Left renal cortex interstitium (tissue), 4 donors: ENCODE results near the gene EXTL2. TPM values are rescaled to one million over a fixed set of nuclear protein-coding genes. Genes with fewer than 3 reads are reported as not detected.
"Not testable (repeated sequence)": the region's sequence is repeated elsewhere in the genome, so short reads cannot be mapped to it uniquely, and the experiment has no call there.

Source experiments
- DNase-seq, 4 donors: peaks; one replicate each; pipeline ENCODE4 v3.0.0-alpha.2; 2013; ENCODE audit warnings: low read depth in 4 of 4, low spot score in 2 of 4, missing footprints in 1 of 4
- polyA plus RNA-seq, 4 donors: library from polyadenylated mRNA; unstranded; fragments of 120-200 nt; gene quantifications; one replicate each; pipeline ENCODE4 v1.2.1, GENCODE V29; 2013; ENCODE audit not compliant: insufficient read length in 4 of 4

EXTL2 gene
- polyA plus RNA-seq, 4 donors = 63.9 to 67.2 (median 64.5) TPM

DNA sequence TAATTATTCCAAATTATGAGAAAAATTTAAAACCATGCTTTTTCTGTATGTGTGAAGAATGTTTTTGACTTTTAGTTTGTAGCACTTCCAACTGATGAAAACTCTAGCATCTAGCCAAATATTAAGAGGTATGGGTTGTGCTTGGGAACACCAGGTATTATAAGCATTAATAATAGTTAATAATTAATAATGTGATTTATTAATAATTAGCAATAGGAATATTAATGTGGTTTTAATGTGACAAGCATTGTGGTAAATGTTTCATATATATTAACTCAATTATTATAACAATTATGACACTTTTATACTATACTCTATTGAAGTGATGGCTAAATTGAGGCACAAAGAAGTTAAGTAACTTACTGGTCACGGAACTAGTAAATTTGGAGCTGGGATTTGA is 9.1 kb upstream of the EXTL2 start:
- DNase-seq = no peak

DNA sequence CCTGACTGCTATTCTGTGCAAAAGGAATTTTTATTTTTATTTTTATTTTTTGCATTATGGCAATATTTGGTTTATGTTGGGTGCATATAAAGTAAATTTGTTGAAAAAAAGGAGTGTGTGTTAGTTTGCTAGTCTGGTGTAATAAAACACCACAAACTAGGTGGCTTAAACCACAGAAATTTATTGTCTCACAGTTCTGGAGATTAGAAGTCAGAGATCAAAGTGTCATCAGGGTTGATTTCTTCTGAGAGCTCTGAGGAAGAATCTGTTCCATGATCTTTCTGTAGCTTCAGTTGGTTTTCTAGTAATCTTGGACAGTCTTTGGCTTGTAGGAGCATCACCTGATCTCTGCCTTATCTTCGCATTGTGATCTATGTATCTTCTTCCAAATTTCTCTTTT is 7.7 kb upstream of the EXTL2 start:
- DNase-seq = no peak

DNA sequence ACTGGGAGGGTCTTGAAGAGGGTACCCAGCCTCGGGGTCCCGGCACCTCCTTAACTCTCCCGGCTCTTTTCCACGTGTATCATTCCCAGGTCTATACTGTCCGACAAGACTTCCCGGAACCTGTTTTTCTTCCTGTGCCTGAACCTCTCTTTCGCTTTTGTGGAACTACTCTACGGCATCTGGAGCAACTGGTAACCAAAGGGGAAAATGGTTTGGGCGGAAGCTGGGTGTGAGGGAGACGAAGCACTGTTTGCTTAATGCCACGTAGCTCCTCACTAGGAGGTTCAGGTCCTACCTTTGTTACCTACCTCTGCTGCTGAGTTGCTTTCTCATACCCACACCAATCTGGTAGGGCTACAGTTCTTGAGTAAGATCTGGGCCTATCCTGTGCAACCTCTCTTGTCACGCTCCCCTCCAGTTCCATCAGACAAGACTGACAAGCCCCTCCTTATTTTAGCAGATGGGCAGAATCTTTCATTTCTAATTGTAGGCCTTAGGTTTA is 1.9 kb upstream of the EXTL2 start:
- peak; percentile 24 to 34 (median 30) for DNase-seq

DNA sequence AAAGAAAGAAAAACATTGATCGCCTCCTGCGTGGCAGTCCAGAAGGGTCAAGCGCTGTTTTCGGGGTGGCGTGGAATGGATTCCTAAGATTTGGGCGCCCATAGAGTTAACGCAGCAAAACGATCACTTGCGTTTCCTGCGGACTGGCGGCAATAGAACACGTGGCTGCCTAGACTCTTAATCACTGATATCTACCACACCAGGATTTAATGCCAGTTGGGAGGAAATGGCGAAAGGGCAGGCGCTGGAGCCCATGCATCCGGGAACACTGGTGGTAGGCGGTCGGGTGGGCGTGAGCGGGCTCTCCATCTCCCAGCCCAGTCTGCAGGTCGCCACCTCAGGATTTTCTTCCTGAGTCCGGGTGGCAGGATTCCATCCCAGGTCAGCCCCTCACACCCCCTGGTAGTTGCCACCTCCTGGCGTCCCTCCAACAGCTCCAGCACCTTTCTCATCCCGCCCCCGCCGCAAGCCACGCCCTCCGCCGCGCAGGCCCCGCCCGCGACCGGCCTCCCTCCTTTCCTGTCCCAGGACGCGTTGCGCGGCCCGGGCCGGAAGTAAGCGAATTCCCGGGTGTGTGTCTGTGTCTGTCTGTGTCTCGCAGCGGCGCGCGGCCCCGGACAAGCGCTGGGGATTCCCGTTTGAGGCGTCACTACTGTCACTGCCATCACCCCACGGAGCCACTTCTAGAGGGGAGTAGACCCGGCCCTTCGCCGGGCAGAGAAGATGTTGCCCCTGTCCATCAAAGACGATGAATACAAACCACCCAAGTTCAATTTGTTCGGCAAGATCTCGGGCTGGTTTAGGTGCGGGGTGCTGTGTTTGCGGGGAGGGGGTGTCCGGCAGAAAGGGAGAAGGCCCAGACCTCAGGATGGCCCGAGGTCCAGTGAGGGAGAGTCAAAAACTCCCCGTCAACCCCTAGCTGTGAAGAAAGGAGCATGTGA is 1.2 kb upstream of the EXTL2 start, which contains the start of gene SLC30A7:
Gene SLC30A7 (plus strand): TSS at position 551 of the 941 bp plus-strand sequence. CDS start 173 bp downstream, at position 724.
- DNase-seq = peak; percentile 73 to 86 (median 82)

DNA sequence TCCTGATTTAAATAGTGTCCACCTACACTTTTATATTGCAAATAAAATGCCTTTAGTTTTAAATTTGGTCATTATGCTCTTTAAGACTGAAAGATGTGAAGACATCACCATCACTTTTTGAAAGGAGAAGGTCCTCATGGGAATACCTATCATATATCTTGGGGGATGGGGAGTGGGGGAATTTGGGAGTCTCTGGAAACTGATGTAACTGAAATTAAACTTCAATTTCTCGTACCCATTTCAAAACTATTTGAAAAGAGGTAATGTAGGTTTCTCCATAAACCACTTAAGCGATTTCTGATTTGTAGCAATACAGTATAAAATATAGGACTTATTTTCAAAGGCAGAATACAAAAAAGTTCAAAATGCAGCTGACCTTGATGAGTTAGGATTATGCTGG is 924 bp downstream of the EXTL2 start:
- no peak for DNase-seq

DNA sequence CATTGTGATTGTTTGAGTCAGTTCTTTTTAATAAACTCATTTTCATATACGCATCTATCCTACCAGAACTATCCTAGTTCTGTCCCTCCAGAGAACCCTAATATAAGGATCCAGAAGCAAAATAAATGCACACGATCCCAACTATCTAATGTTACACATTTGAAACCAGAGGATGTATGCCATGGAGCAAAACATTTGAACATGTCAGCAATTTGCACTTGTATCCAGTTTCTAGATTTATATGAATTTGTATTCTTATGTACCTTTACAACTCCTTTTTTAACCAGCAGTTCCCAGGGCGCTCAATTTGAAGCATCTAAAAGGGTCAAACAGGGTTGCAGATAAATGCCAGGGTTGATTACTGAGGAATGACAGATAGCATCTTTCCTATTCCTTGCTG is 2.1 kb downstream of the EXTL2 start:
- DNase-seq = no peak

DNA sequence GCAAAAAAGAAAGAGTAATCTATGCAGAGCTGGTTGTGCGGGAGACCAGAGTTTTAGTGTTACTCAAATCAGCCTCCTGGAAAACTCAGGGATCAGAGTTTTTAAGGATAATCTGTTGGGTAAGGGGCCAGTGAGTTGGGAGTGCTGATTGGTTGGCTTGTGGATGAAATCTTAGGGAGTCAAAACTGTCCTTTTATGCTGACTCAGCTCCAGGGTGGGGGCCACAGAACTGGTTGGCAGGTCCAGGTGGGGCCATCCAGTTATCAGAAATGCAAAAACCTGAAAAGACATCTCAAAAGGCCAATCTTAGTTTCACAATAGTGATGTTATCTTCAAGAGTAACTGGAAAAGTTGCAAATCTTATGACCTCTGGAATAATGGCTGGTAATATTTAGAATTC is 3.3 kb downstream of the EXTL2 start:
- no peak for DNase-seq

DNA sequence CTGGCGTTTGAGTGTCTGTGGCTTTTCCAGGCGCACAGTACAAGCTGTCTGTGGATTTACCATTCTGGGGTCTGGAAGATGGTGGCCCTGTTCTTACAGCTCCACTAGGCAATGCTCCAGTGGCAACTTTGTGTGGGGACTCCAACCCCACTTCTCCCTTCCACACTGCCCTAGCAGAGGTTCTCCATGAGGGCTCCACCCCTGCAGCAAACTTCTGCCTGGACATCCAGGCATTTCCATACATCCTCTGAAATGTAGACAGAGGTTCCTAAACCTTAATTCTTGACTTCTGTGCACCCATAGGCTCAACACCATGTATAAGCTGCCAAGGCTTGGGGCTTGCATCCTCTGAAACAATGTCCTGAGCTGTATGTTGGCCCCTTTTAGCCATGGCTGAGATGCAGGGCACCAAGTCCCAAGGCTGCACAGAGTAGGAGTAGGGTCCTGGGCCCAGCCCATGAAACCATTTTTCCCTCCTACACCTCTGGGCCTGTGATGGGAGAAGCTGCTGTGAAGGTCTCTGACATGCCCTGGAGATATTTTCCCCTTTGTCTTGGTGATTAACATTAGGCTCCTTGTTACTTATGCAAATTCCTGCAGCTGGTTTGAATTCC is 4.7 kb downstream of the EXTL2 start:
- DNase-seq = not testable (repeated sequence)

DNA sequence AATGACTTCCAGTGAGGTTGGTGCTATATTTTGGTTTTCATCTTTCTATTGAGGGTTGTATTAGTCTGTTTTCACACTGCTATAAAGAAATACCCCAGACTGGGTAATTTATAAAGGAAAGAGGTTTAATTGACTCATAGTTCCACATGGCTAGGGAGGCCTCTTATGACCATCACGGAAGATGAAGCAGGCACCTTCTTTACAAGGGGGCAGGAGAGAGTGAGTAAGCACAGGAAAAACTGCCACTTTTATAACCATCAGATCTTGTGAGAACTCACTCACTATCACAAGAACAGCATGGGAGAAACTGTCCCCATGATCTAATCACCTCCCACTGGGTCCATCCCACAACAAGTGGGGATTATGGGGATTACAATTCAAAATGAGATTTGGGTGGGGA is 5.6 kb downstream of the EXTL2 start:
- not testable (repeated sequence) for DNase-seq

DNA sequence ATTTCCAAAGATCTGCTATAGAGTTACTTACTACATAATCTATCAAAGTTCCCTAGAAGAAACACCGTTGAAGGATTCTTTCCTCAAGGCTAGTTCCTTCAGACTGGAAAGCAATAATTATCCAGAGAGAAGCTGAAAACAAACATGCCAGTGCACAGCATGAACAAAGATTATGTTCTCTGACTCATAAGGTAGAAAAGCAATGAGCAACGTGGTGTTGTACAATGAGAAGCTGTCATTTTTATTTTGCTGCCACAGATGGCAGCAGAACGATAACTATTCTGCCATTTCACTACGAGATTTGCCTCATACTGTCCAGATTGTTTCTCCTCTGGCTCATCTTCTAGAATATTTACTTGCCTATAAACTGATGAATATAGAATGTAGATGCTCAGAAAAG is 10.7 kb downstream of the EXTL2 start:
- DNase-seq = no peak

DNA sequence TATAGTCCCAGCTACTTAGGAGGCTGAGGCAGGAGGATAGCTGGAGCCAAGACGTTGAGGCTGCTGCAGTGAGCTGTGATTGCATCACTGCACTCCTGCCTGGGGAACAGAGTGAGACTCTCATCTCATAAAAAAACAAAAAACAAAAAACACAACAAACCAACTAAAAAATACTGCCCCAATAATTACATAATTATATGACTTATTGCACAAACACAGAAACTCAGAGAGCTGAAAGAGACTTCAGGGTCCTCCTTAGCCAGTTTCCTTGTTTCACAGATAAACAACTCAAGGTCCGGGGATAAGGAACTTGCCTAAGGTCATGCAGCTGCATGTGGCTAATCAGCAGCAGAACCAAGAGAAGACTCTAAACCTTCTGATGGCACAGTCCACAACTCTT is 11.9 kb downstream of the EXTL2 start:
- DNase-seq = no peak

DNA sequence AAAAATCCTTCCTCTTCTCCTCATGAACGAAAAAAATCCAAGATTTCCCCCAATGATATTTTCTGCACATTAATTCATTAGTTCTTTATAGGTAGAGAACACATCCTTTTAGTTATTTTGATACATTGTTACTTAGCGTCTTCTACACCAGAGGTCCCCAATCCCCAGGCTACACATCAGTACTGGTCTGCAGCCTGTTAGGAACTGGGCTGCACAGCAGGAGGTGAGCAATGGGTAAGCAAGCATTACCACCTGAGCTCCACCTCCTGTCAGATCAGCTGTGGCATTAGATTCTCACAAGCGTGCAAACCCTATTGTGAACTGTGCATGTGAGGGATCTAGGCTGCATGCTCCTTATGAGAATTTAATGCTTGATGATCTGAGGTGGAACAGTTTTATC is 13.0 kb downstream of the EXTL2 start:
- no peak for DNase-seq

DNA sequence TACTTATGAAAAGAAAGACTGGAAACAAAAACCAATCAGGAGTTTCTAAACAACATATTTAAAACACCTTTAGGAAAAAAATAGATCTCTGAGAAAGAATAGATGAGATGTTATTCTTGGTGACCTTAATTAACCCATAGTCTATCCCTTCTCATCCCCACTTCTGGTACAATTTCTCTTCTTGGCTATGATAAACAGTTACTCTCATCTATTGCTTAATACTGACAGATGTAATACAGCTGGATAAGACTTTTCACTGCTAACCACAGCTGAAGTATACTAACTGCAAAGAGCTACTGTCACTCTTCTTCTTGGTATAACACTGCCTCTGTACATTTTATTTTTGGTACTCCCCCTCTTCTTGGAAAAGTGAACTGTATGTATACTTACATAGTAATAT is 15.2 kb downstream of the EXTL2 start:
- DNase-seq = no peak

DNA sequence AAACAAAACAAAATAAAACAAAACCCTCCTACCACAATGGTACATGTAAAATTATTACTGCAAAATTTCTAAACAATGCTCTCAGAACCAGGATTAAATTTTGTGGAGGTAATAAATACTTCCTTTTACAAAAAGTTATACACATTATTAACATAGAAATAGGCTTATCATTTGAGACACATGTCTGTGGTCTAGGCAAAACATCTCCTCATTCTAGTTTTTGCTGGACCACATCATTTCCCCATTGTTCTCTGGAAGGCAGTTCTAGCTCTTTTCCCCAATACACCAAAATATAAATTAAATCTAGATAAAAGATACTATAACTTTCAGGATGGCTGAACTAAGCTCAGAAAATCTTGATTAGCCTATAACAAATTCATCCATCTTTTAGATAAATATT is 18.4 kb downstream of the EXTL2 start:
- DNase-seq = no peak

DNA sequence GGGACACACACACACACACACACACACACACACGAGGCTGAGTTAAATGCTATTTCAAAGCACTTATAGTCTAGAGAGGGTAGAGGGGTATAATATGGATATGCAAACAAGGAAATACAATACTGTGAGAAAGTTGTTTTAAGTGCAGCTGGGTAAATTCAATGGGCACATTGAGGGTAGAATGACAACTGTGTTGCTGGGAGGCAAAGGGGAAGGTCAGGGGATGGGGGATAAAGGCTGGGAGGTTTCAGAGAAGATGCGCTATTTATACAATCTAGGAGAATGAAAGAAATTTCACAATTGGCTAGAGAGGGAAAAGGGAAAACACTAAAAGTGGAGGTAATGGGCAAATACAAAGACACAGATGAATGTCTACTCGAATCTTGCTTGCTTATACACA is 19.4 kb downstream of the EXTL2 start:
- DNase-seq = no peak

DNA sequence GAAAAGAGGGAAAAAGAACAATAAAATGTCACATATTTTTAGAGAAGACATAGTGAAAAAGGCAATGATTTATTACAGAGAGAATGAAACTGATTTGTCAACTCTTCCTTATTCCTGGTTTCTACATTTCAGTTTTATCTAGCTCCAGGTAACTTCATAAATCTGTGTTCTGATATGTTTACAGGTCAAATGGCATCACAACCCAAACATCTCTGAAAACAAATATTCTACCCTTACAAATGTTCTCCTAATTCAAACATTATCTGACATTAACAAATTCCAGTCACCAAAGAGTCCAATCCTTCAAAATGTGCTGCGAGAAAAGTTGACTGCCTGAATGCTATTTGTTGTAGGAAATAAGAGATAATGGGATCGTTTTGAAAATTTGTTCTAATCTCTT is 20.2 kb downstream of the EXTL2 start:
- DNase-seq = no peak

DNA sequence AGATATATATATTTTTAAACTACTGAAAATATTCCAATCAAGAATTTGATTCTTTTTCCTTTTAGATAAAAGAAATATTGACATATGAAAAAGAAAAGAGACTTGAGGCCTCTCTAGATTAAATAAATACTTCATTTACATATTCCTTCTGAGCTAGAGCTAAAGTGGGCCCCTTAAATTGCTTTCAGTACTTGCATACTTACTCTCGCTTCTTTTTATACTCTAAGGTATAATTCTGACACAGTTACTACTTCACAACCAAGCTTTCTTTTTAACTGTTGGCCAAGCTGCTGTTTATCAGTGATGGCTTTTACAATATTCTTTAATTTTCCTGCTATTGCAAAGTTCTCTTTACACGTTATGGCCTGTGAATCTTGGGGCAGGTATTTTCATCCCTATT is 24.6 kb downstream of the EXTL2 start:
- DNase-seq = no peak

DNA sequence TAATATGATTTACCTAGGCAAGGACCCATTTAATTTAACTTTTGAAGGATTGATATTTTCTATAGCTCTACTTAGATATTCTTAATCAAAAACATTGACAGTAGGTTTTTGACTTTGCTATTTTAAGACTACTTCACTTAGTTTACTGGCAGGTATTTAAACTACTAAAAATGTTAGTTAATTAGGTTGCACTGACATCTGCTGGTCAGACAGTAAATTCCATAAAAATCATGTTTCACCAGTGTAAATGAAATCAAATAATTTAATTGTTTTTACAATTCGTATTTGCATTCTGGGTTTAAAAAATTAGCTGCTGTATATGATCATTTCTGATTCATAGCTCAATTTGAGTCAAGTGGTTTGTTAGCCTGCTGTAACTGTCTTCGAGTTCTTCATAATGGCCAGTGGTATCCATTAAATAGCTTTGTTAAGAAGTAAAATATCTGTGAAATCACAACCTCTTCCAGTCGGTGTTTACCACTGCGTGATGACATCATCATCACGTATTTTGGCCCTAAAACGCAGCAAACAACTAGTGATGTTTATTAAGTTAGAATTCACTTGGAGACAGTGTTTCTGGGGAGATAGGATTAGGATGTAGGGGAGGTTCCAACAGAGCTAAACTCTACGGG is 26.2 kb downstream of the EXTL2 start:
- DNase-seq = peak in 1 of 4 donors; percentile 34

DNA sequence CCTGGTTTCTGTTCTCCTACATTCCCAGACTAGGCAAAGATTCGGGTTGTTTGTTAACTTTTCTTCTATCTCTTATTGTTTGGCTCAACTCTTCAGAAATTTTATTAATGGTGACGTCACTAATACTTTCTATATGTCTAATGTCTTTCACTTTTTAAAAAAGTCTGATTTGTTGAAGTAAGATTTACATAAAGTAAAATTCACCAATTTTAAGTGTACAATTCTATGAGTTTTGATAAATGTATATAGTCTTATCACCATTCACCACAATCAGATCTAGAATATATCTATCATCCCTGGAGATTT is 27.8 kb downstream of the EXTL2 start:
- no peak for DNase-seq

DNA sequence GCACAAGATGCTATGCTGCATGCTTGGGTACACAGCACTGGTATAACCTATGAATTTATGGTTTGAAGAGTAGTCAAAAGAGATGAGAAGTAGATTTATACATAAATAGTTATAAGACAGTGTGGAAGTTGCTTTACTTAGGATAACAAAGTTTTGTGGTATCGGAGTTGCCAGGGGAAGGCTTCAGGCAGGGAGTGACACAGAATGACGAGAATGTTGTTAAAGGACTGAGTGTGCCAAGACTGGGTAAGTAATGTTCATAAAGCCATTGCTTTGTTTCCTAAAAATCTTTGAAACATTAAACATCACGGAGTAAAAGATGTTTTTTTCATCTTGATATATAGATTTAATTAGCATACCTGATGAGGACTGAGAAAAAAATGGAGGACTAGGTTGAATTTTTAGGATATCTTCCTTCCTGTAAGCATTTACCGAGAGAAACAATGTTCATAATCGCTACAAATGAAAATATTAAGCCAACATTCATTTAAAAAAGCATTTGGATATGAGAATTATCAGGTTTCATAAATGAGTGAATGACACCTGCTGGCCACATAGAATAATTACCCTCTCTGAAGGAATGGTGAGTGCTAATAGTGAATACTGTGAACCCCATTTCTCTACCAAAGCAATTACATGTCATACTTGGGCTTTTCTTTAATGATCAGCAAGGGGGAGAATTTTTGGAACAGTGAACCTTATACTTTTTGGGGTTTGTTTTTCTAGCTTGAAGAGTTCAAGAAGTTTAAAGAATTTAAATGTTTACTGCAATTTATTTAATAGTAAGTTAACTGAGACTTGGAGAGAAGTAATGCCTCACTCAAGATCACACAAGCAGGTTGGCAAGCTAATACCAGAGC is 28.4 kb downstream of the EXTL2 start:
- no peak for DNase-seq

DNA sequence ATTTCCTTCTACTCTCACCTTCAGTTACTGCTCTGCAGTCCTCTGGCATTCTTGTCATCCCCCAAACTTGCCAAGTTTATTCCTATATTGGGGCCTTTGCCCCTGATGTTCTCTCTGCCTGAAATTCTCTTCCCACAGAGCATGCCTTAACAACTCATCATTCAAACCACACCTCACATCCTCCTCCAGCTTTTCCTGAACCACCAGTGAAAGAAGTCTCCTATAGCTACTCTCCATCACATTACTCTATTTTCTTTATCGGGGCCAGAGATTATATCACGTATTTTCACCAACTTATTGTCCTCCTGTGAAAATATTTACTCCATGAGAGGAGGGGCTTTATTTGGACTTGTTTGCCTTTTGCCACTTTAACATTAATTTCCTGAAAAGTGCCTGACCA is 32.1 kb downstream of the EXTL2 start:
- no peak for DNase-seq
